Stimulated activated CD4-positive, alpha-beta T cell treated with anti-CD3 and anti-CD28 coated beads, Interleukin-12 subunit alpha, Interleukin-12 subunit beta, amount 100 ng/mL, for 24 hours (primary cell): ENCODE results near the gene GBGT1.
"Not testable (repeated sequence)": the region's sequence is repeated elsewhere in the genome, so short reads cannot be mapped to it uniquely, and the experiment has no call there.

Experiments used
- DNase-seq, 2 experiments: peaks; one replicate each; pipeline ENCODE4 v3.0.0-alpha.2; 2020; ENCODE audit warnings: low read depth in 2 of 2

The GBGT1 gene

DNA sequence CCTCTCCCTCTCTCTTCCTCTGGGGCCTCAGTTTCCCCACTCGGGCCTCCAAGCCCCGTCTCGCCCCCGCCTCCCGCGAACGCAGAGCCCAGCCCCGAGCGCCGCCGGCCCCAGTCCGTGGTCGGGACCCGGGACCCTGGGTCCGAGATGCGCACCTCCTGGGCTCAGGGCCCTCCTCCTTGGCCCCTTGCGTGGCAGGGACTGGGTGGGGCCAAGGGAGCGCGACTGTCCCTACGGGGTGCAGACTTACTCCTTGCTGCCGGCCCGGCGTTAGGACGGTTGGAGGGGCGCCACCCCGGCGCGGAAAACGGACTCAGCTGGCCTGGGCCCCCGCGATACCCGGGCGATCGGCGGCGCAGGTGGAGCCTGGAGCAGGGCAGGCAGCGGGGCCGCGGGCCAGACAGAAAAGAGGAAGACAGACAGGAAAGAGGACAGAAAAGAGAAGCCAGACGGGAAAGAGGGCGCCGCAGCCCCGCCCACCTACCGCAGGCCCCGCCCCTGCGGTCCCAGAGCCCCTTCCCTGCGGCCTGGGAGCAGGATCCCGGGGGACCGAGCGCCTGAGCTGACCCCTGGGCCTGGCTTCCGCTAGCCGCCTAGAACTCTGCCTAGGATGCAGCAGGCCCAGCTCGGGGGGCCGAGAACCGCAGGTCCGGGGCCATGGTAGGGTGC is at the start of gene GBGT1:
Gene GBGT1 (minus strand): TSS at position 411 of the 669 bp plus-strand sequence. CDS start 1,502 bp downstream, outside the sequence.
- peak in 1 of 2 experiments; percentile 24 for DNase-seq

DNA sequence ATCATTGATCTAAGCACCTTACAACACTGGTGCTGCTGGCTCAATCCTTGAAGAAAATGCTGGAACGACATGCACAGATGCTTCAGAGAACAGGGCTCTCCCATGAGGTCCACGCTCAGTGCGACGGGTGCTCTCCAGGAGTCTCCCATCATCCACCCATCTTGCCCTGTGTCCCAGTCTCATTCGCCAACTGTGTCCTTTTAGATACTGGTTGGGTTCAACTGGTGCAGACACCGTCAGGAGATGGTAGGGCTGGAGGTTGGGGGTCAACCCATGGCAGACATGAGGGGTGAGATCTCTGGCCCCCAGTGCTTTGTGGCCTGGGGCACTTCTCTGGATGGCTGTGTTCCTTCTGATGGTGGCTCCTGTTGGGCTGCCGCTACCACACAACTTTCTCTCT is 46.9 kb upstream of the GBGT1 start:
- no peak for DNase-seq

DNA sequence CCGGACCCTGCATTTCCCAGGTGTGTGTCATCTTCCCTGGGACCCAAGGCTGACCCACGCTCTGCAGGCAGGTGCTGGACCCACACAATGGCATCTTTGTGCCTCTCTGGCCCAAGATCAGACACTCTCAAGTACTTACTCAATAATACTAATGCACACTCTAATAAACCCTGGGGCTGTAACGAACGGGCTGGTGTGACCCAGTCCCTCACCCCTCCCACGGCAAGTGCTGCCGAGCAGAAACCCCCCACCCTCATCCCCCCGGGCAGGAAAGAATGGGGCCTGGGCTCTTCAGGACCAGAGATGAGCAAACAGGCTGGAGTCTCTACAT is 46.5 kb upstream of the GBGT1 start:
- DNase-seq = no peak

DNA sequence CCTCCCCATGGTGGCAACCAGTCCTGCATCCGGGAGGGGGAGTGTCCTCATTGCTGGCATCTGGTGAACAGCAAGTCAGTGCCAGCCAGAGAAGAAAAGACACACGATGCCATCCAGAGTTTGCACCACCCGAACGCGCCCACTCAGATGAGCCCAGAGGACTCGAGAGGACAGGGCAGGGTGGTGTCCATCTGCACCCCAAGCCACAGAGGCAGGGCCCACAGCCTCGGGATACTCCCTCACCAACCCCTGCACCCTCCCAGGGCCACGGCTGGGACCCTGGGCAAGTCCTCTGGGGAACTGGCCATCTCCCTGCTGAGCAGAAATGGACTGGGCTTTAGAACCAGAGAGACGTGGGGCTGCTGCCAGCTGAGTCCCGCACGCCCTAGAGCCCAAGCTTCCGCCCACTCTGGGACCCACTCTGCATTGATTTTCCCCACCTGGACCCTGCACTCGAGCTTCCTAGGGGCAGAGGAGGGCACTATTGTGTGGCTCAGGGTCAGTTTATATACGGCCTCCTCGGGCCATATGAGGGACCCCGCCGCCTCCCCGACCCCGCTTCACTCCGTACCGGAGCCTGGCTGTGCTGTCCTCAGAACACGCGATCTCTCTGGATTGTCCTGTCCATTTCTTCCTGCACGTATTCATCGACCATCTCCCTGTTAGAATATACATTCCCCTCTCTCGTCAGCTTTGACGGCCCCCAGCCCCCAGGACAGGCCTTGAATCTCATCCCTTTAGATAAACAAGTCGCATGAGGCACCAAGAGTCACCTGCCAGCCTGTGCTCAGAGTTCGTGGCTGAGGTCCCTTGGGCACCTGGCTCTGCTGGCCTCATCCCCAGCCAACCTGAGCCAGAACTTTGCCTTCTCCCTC is 45.9 kb upstream of the GBGT1 start:
- DNase-seq = not testable (repeated sequence)

DNA sequence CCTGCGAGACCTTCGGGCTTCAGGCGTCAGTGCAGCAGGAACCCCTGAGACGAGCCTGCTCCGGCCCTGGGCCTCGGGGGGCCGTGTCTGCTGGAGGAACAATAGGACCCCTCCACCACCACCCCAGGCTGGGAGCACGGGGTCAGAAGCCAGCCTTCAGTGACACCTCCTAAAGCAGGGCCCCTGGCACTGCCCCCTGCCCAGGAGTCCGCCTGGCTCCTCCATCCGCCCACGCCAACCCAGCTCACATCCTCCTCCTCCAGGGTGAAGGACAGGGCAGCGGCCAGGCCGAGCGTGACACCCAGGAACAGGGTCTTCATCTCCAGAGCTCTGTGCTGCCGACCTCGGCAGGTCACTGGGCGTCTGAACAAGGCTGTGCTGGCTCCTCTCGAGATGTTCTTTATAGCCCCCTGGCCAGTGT is 45.2 kb upstream of the GBGT1 start, which contains the start of gene OBP2B:
Gene OBP2B (minus strand): TSS at position 371 of the 421 bp plus-strand sequence. CDS start 51 bp downstream, at position 320.
- not testable (repeated sequence) for DNase-seq

DNA sequence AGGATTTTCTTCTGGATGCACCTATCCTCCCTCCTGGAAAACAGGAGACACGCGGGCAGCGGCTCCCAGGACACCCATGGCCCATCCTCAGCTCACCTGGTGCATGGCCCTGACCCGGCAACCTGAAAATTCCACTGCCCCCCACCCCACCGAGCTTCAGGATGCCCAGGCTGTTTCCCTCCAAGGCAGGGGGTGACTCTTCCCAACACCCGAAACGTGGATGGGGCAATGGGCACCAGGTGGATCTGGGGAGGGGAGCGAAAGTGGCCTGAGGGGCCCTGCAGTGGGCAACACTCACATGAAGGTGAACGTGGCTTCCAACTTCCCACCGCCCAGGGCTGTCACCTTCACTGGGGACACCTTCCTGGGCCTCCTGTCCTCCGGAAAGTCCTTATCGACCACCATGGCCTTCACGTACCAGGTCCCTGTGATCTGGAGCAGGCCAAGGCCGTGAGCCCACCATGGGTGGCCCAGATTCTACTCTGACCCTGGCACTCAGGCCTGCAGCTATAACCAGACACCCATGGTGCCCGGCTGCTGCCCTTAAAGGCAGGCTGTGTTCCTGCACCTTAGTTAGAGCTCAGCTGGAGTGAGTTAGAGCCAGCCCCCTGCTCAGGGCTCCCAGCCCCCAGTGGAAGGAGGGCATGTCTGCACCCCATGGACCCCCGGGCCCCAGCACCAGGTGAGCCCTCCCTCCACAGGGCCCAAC is 44.6 kb upstream of the GBGT1 start:
- DNase-seq = not testable (repeated sequence)

DNA sequence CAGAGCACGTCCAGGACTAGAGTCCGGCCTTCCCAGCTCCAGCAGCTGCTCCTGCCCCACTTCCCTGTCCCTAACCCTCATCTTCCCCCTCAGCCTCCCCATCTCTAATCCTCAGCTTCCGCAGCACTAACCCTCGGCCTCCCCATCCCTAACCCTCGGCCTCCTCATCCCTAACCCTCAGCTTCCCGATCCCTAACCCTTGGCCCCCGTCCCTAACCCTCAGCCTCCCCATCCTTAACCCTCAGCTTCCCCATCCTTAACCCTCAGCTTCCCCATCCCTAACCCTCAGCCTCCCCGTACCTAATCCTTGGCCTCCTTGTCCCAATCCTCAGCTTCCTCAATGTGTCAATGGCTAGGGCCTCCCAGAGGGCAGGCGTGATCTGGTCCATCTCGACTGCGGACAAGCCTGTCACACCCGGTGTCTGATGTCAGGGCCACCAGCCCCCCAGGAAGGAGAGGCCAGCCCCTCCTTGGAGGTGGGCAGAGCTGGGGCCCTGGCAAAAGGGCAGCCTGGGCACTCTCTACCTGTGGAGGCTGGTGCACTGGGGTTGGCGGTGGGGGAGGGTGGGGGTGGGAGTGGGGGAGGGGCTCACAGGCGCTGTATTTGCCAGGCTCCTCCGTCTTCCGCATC is 43.9 kb upstream of the GBGT1 start:
- no peak for DNase-seq

DNA sequence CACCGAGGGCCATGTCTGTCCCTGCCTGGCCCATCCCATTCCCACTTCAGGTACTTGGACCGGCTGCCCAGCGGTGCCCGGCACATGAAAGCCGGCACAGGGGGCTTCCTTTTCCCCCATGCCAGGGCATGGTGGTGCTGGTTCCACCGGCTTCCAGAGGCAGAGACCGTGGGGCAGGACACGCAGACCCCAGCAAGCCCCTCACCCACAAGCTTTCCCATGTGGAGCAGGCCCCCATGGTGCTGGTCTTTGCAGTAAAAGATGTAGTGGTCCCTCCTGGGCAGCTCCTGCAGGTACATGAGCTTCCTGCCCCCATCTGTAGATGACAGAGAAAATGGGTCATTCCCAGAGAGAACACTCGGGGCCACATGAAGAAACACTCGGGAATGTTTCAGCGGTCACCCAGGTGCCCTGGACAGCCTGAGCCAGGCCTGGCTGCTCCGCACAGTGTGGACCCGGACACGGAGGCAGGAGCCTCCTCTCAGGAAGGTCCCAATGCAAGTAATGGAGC is 43.4 kb upstream of the GBGT1 start:
- DNase-seq = no peak

DNA sequence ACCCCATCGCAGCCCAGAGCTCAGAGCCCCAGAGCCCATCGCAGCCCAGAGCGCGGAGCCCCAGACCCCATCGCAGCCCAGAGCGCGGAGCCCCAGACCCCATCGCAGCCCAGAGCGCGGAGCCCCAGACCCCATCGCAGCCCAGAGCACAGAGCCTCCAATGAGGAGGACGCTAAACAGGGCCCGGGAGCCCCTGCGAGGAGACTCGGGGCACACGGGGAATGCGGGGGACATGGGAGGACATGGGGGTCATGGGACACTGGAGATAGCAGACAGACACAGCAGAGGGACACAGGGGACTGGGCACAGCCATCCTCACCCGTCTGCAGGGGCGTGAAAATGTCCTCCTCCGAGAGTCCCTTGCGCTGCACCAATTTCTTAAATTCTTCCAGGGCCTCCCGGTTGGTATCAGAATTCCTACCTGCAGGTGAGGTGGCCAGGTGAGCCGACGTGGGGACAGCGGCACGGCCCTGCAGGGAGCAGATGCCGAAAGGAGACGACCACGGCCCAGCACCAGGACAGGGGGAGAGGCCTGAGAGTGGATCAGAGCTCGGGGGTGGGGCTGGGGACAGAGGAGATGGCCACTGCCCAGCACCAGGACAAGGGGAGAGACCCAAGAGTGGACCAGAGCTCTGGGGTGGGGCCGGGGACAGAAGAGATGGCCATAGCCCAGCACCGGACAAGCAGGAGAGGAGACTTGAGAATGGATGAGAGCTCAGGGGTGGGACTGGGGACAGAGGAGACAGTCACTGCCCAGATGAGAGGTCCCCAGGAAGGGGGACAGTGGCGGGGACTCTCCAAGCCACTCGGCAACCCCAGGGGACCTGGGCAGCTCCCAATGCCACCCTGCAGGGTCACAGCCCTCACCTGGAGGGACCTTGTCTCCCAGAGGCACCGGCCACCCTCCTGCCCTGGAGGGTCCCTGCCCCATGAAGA is 42.5 kb upstream of the GBGT1 start:
- DNase-seq = no peak

DNA sequence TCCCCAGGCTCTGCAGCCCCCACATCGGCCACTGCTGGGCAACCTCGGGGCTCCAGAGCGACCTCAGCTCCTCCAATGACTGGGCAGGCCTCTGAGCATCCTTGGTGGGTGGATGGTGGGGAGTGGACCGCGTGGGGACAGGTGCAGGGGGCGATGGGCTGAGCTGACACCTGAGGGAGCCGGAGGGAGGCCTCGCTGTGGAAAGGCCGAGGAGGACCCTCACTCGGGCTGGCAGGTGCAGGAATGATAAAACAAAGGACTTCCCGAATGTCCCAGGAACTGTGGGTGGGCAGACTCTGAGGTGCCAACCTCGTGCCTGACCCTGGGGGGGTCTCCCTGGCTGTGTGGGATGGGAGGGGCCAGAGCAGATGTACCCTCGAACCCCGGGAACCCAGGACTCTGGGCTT is 41.8 kb upstream of the GBGT1 start:
- DNase-seq = not testable (repeated sequence)

DNA sequence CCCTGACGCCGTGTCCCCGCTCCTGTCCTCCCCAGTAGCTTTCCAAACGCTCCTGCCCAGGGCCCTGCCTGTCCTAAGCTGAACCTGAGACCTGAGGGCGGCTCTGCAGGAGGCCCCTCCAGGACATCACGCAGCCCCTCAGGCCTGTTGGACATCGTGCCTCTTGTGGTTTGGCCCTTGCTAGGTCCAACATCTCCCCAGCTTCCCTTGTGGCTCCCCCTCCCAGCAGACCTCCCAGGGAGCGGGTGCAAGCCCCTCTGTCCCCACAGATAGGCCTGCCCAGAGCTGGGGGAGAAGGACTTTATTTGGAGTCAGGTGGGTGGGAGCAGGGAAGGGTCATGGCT is 41.3 kb upstream of the GBGT1 start:
- no peak for DNase-seq

DNA sequence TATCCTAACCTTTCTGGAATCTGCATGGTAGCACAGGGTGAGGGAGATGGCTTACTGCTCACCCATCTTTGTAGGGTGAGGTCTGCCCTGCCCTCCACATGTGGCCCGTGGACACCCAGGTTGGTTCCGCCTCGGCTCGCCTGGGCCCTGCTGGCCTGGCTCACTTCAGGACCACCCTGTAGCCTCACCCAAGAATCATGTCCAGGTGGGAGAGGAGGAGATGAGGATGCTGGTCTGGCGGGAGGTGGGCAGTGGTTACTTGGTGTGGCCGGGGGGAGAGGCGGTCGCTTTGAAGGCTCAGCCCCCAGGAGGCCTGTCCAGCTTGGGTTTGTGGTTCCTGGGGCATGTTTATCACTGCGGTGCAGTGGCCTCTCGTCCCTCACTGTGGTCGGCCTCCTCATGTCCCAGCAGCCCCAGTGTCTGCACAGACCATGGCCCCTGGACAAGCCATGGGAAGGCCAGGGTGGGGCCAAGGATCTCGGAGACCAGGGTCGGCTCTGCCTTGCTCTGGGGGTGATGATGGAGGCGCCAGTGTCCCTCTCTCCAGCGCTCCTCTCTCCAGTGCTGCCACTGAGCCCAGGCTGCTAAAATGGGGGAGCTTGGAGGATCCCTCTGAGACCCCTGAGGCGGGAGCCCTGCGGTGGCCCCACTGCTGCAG is 40.8 kb upstream of the GBGT1 start:
- no peak for DNase-seq

DNA sequence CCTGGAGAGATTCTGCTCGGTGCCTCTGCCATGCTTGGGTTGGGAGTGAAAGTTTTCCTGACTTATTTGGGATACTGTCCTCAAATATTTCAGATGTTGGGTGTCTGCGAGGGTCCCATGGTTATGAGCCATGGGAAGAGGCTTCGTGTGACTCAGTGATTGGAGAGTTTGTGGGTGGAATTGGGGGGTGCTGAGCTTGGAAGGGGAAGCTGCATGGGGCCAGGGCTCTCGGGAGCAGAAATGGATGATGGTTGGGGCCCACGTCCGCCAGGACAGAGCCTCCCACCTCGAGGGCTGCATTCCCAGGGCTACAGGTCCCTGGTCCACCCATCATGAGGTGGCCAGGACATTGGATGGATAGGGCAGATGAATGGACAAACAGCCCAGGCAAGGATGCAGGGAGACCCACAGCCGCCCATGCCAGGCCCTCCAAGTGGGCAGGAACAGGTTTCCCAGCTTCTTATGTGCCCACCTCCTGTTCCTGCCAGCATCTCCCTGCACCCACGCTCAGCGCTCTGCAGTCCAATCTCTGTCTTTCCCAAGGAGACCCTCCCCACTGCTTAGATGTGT is 39.9 kb upstream of the GBGT1 start:
- DNase-seq = no peak

DNA sequence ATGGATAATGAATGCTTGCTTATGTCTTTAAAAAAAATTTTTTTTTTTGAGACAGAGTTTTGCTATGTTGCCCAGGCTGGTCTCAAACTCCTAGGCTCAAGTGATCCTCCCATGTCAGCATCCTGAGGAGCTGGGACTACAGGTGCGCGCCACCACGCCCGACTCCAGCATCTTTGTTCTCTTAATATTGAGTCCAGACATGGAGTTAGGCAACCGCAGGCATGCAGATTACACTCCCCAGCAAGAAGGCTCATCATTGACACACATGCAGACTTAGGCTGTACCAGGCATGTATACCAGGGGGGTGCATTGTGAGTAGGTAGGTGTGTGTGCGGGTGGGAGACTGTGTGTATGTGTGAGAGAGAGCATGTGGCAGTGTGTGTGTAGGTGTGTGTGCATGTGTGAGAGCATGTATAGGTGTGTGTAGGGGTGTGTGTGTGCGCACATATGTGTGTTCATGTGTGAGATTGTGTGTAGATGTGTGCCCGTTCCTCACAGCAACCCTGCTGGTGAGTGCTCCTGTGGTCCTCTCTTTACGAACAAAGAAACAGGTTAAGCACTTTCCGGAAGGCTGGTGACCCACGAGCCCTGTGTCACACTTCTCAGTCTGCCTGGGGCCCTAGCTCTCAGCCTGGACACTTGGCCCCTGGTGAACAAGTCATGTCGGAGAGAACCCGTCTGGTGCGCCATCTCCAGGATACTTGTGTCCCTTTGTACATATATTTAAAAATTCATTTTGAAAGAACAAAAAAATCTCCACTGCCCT is 39.2 kb upstream of the GBGT1 start:
- no peak for DNase-seq

DNA sequence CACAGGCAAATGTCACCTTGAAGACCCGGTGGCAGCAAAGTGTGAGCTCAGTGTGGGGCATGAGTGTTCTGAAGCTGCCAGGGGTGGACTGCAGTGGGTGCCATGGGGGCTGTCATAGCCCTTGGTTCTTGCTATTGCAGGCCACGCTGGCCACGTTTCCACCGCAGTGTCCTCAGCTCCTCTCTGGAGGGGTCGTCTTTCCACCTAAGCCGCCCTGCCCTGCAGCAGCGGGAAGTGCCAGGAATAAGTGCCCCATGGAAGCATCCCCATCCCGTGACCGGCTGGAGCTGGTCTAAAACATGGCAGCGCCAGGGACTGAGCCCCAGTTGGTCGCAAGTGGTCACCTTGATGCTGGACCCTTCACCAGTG is 38.4 kb upstream of the GBGT1 start:
- DNase-seq = no peak

DNA sequence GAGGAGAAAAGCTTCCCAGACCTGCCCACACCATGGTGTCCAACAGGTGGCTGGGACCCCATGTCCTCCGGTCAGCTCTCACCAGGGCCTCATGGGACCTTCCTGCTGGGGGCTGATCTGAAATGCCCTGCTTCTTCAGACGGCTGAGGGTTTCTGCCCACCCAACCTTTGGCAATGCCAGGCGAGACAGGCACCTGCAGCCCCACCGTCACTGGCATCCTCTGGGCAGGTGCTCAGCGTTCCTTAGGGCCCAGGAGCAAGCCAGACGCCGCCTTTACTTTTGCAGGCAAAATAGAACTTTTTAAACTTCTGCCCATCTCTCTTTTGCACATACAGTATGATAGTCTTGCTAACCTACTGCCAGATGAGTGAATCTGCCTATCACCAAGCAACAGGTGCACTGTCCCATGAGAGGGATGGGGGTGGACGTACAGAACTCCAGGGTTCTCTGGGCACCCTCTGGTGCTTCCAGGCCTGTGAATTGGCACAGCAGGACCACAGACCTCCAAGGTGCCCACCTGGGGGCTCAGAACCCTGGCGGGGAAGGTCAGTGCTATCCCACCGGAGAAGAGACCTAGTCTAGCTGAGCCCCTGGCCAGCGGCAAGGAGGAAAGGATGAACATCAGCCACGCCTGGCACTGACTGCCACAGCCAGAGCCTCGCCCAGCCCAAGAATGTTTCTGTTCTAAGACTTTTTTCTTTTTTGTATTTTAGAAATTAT is 37.9 kb upstream of the GBGT1 start:
- DNase-seq = no peak

DNA sequence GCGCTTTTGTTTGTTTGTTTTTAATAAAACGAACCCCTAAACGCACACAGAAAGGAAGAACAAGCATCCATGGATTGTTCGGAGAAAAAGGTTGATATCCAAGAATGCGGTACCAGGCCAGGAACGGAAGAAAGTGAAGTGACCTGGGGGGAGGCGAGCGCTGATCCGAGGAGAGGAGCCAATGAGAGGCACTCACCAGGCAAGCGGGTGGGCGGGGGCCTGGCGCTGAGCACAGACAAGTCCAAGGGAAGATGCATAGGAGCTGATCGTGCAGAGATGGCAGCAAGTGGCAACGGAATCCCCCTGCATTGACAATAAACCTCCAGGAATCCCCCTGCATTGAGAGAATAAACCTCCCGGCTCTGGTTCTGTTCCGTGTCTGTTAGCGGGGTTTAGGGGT is 36.9 kb upstream of the GBGT1 start:
- no peak for DNase-seq

DNA sequence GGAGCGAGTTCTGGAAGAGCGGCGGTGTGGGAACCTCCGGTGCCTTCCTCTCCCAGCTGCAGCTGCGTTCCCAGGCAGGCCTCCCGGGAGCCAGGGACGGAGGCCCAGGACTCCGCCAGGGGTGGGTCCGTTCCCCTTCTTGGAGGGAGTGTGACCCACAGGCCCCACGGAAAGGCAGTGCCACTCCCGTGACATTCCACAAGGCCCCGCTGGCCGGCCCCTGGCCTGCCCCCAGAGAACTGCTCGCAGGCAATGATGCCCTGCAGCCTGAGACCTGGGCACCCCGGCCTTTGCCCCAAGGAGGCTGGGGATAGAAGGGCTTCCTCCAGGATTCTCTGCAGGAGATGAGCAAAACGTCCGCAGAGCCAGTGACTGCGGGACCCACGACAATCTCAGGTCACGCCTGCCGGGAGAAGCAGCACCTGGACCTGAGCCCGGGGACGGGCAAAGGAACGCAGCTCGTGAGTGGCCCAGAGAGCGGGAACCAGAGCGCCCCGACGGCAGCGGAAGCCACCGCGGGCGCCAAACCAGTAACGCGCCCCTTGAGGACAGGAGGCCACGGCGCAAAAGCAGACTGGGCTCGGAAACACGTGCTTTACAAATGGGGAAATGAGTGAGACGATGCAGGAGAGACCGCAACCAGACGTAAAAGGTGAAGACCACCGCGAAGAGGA is 36.1 kb upstream of the GBGT1 start:
- DNase-seq = peak in 1 of 2 experiments; percentile 24
